HepG2 (cell line): ENCODE measurements around the gene MAP3K2. TPM values are rescaled to one million over a fixed set of nuclear protein-coding genes. Genes with fewer than 3 reads are reported as not detected.

Experiments
- ATAC-seq: fragments of 200-7000 bp; cut with Tn5 transposase; 3 replicates; pipeline ENCODE4 v1.9.1; 2020; ENCODE audit warnings: mild to moderate bottlenecking, moderate library complexity
- BruUV-seq: library from RNA; stranded (reverse); fragments of 400-500 nt; replicated peaks from 2 replicates; lab custom pipeline; 2021; lab: Mats Ljungman, UMichigan
- CTCF ChIA-PET: fragments of 300-600 bp; formaldehyde crosslinking; extraction: SDS; loops from one replicate; lab custom pipeline; 2021; ENCODE audit warnings: low total read pairs, inconsistent platforms, low intra/inter-chr PET ratio; lab: Yijun Ruan, JAX
- POLR2A ChIA-PET: fragments of 350-600 bp; sonication (Branson Sonifier 250); formaldehyde crosslinking; loops from one replicate; lab custom pipeline; 2020; ENCODE audit warnings: antibody characterized with exemption, inconsistent platforms; lab: Yijun Ruan, JAX
- DNase-seq: peaks from one replicate; pipeline ENCODE4 v3.0.0-alpha.2; 2015; ENCODE audit warnings: low spot score
- FAIRE-seq: peaks from 3 replicates; lab custom pipeline; 2011; peaks lifted over from hg19 to GRCh38; lab: Jason Lieb, UNC
- H2AFZ ChIP-seq: one replicate; pipeline ENCODE4 v1.6.1; 2011; ENCODE audit warnings: low read length, inconsistent platforms
- H3K27ac ChIP-seq: fragments of 300-600 bp; 3 replicates; pipeline ENCODE4 v1.8.0; 2011; ENCODE audit warnings: mixed run types, mild to moderate bottlenecking, mixed read lengths, low read length, inconsistent platforms; ENCODE audit not compliant: insufficient read depth; ENCODE audit errors: extremely low read length
- H3K27me3 ChIP-seq, 2 experiments: fragments of 200-600 bp in 1 of 2; 2 replicates in 1 of 2; 3 replicates in 1 of 2; pipeline versions ENCODE4 v1.6.0 to v1.8.0; 2011; ENCODE audit warnings: low read length in 2 of 2, mild to moderate bottlenecking in 2 of 2, moderate library complexity in 2 of 2, inconsistent platforms in 1 of 2; ENCODE audit not compliant: insufficient read depth in 2 of 2, control insufficient read depth in 1 of 2
- H3K36me3 ChIP-seq, 2 experiments: fragments of 200-600 bp in 1 of 2; replicated peaks in 1 of 2; 2 replicates in 1 of 2; 3 replicates in 1 of 2; pipeline versions ENCODE4 v1.5.1 to v1.8.0; 2011; ENCODE audit warnings: low read length in 2 of 2, inconsistent platforms in 1 of 2; ENCODE audit not compliant: insufficient read depth in 2 of 2, control insufficient read depth in 1 of 2
- H3K4me1 ChIP-seq: 2 replicates; pipeline ENCODE4 v1.5.1; 2012; ENCODE audit warnings: low read length, inconsistent platforms; ENCODE audit not compliant: insufficient read depth
- H3K4me2 ChIP-seq: 2 replicates; pipeline ENCODE4 v1.6.0; 2011; ENCODE audit warnings: low read depth, low read length, inconsistent platforms
- H3K4me3 ChIP-seq, 3 experiments: fragments of 200-600 bp in 1 of 3; sonication (generic), shearing (Covaris generic) in 1 of 3; replicated peaks in 1 of 3; 2 replicates each; pipeline ENCODE4 v1.5.1; 2011 to 2016; ENCODE audit warnings: low read length in 3 of 3, inconsistent platforms in 2 of 3, low read depth in 2 of 3, mild to moderate bottlenecking in 2 of 3, control low read depth in 1 of 3, mixed read lengths in 1 of 3; ENCODE audit not compliant: insufficient read depth in 1 of 3
- H3K79me2 ChIP-seq: one replicate; pipeline ENCODE4 v1.6.1; 2011; ENCODE audit warnings: low read length, inconsistent platforms; ENCODE audit not compliant: insufficient read depth
- H3K9ac ChIP-seq: 2 replicates; pipeline ENCODE4 v1.6.0; 2011; ENCODE audit warnings: mild to moderate bottlenecking, low read depth, low read length, inconsistent platforms; ENCODE audit not compliant: insufficient read depth
- H3K9me3 ChIP-seq: 2 replicates; pipeline ENCODE4 v1.5.1; 2012; ENCODE audit warnings: mild to moderate bottlenecking, low read length
- H4K20me1 ChIP-seq: 2 replicates; pipeline ENCODE4 v1.6.0; 2011; ENCODE audit warnings: inconsistent platforms, mild to moderate bottlenecking, low read length, moderate library complexity; ENCODE audit not compliant: insufficient read depth
- FOXK1 ChIP-seq: sonication (generic); formaldehyde crosslinking; IDR thresholded peaks from 2 replicates; pipeline ENCODE4 v1.4.0; 2020; ENCODE audit warnings: low read depth, missing genetic modification reagents, borderline replicate concordance
- GZF1 ChIP-seq: sonication (generic); formaldehyde crosslinking; IDR thresholded peaks from 2 replicates; pipeline ENCODE4 v1.5.1; 2020; ENCODE audit warnings: mild to moderate bottlenecking, missing genetic modification reagents
- HNF4G ChIP-seq, 2 experiments: sonication (generic) in 1 of 2; formaldehyde crosslinking in 1 of 2; IDR thresholded peaks; 2 replicates each; pipeline versions ENCODE4 v1.4.0 to v1.6.1; 2011 to 2020; ENCODE audit warnings: borderline replicate concordance in 2 of 2, low read depth in 2 of 2, mild to moderate bottlenecking in 2 of 2, low read length in 1 of 2, missing genetic modification reagents in 1 of 2, moderate library complexity in 1 of 2
- HNRNPL ChIP-seq: fragments of 200-400 bp; formaldehyde crosslinking; IDR thresholded peaks from 2 replicates; pipeline ENCODE4 v1.6.1; 2017; ENCODE audit warnings: mild to moderate bottlenecking, low read depth, low read length
- MXD3 ChIP-seq: IDR thresholded peaks from 2 replicates; pipeline ENCODE4 v1.6.1; 2016; ENCODE audit warnings: mild to moderate bottlenecking, missing biosample characterization, missing genetic modification reagents
- RXRB ChIP-seq: IDR thresholded peaks from 2 replicates; pipeline ENCODE4 v1.6.1; 2016; ENCODE audit warnings: borderline replicate concordance, missing genetic modification reagents, missing compliant biosample characterization
- TCF7L2 ChIP-seq: IDR thresholded peaks from 2 replicates; pipeline ENCODE4 v1.6.1; 2011; ENCODE audit warnings: mild to moderate bottlenecking, low read depth, low read length, moderate library complexity
- ZHX2 ChIP-seq, 2 experiments: sonication (generic) in 1 of 2; formaldehyde crosslinking in 1 of 2; IDR thresholded peaks; 2 replicates each; pipeline versions ENCODE4 v1.6.1 to v1.9.0; 2014 to 2022; ENCODE audit warnings: antibody characterized with exemption in 1 of 2, borderline replicate concordance in 1 of 2, inconsistent platforms in 1 of 2, low read depth in 1 of 2, missing genetic modification reagents in 1 of 2
- ZNF629 ChIP-seq: sonication (generic); formaldehyde crosslinking; conservative IDR thresholded peaks from 2 replicates; pipeline ENCODE4 v1.5.0; 2020; ENCODE audit warnings: missing genetic modification reagents
- ZNF839 ChIP-seq: sonication (generic); formaldehyde crosslinking; IDR thresholded peaks from 2 replicates; pipeline ENCODE4 v1.4.0; 2020; ENCODE audit warnings: missing genetic modification reagents, mild to moderate bottlenecking, borderline replicate concordance
- ZNF891 ChIP-seq: sonication (generic); formaldehyde crosslinking; IDR thresholded peaks from 2 replicates; pipeline ENCODE4 v1.5.0; 2020; ENCODE audit warnings: mild to moderate bottlenecking, missing genetic modification reagents
- WGBS: methylation state at CpG from one replicate; pipeline ENCODE4 v1.1.6; 2017; ENCODE audit warnings: low lambda C conversion rate; 5-methylcytosine and 5-hydroxymethylcytosine counted together
- in situ Hi-C: cut with HindIII; loops from 2 replicates; pipeline ENCODE4 v1.10.0; 2017; ENCODE audit warnings: low pct_unique_long_range_greater_than_20kb; ENCODE audit not compliant: extremely low pct_ligation_motif_present
- intact Hi-C: fragments of 100-400 bp; cut with micrococcal nuclease; formaldehyde crosslinking; loops from one replicate; pipeline ENCODE4 v1.10.0; 2022; ENCODE audit not compliant: unreplicated experiment
- polyA plus RNA-seq, 8 experiments: library from polyadenylated mRNA; depleted of rRNA in 3 of 8; stranded (reverse) in 7 of 8; unstranded in 1 of 8; fragments of >200 nt; fragmentation: Illumina TruSeq in 4 of 8; extraction: Trizol in 4 of 8; gene quantifications; 2 replicates each; pipeline versions ENCODE4 v1.2.1 to v1.2.3, GENCODE V29; 2011 to 2016; ENCODE audit warnings: low read depth in 4 of 8, missing spikeins in 1 of 8, mixed read lengths in 1 of 8; ENCODE audit not compliant: insufficient read depth in 1 of 8
- total RNA-seq, 5 experiments: library from RNA; depleted of rRNA; stranded (reverse); fragments of >200 nt; fragmentation: Illumina TruSeq; extraction: Trizol; gene quantifications; 2 replicates each; pipeline ENCODE4 v1.2.3, GENCODE V29; 2016; ENCODE audit warnings: low read depth in 1 of 5
- TF ChIP-seq, protein P1 (sequence below): sonication (generic); formaldehyde crosslinking; IDR thresholded peaks from 2 replicates; pipeline ENCODE4 v1.4.0; 2020; ENCODE audit warnings: missing genetic modification reagents
- TF ChIP-seq, protein P2 (sequence below): sonication (generic); formaldehyde crosslinking; IDR thresholded peaks from 2 replicates; pipeline ENCODE4 v1.5.0; 2020; ENCODE audit warnings: missing genetic modification reagents, mild to moderate bottlenecking, borderline replicate concordance

Gene MAP3K2
- total and polyA plus RNA-seq, 2 of the 13 experiments (the other 11 are each of a cell fraction or from before 2014, with no cell fraction given): 12.2 to 37.2 TPM

GRCh38 chr2:127415593-127416505, 28.1 kb upstream of the MAP3K2 start:
- Histone ChIP-seq H3K27ac (peak overlapping the region; percentile 96), H3K79me2 (peaks cover 35% of the 10 kb centered on the region), H4K20me1 (no peaks in the 10 kb centered on the region), H3K4me1 (peaks cover 100% of the 10 kb centered on the region), H3K9me3 (0 out of 2 replicates have a peak, but pooled peaks cover 5% of the 10 kb centered on the region), H2AFZ (no peak overlapping the region), H3K9ac (peak overlapping the region; percentile 60; the same call in 1 of the 2 replicates), H3K36me3 (peaks cover 1 to 8% of the 10 kb centered on the region in 2 experiments; a peak in 2 of 5 replicates), H3K4me3 (no peak overlapping the region), H3K27me3 (no peaks in the 10 kb centered on the region), H3K4me2 (no peak overlapping the region; the same call in 1 of the 2 replicates)
- ATAC-seq (no peak), DNase-seq (no peak), FAIRE-seq (no peak)
- in situ Hi-C loops: no loop called here
- ChIA-PET POLR2A (interaction anchor here (1.1 to 8.1 kb wide), 9 partner anchors 14 to 111 kb away, joined by 3 to 229 read pairs (median 11); partner anchors contain the start of gene IWS1), CTCF (no interaction called here)
- no TSS peak for BruUV-seq
- intact Hi-C loops: loop anchor here (5.0 kb wide), 1 partner anchor 59 kb away; no protein-coding TSS in a partner anchor
- 83% methylated on average over 37 of the region's 55 CpGs for WGBS
- no peak for TF ChIP-seq GZF1 (CRISPR knock-in tag)
- no peak for TF ChIP-seq FOXK1
- TF ChIP-seq ZNF839 (CRISPR knock-in tag): no peak
- TF ChIP-seq ZHX2 (IDR thresholded peaks at IDR 0.05; ENCODE audit: low read depth): peak; percentile 66; the same call in 1 of the 2 replicates
- TF ChIP-seq ZHX2 (CRISPR knock-in tag; IDR thresholded peaks at IDR 0.05; ENCODE audit: borderline replicate concordance): no peak
- TF ChIP-seq TCF7L2: no peak
- peak; percentile 23; the same call in 1 of the 2 replicates for TF ChIP-seq HNF4G (IDR thresholded peaks at IDR 0.05; ENCODE audit: borderline replicate concordance, low read depth, low read length)
- no peak for TF ChIP-seq HNF4G (CRISPR knock-in tag; IDR thresholded peaks at IDR 0.05; ENCODE audit: borderline replicate concordance, low read depth)
- no peak for TF ChIP-seq RXRB
- TF ChIP-seq MXD3 (CRISPR knock-in tag): no peak
- TF ChIP-seq, protein P1, sequence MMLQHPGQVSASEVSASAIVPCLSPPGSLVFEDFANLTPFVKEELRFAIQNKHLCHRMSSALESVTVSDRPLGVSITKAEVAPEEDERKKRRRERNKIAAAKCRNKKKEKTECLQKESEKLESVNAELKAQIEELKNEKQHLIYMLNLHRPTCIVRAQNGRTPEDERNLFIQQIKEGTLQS: 0 out of 2 replicates have a peak, but pooled peaks have one; percentile 25
- TF ChIP-seq ZNF629: peak; percentile 52
- TF ChIP-seq, protein P2, sequence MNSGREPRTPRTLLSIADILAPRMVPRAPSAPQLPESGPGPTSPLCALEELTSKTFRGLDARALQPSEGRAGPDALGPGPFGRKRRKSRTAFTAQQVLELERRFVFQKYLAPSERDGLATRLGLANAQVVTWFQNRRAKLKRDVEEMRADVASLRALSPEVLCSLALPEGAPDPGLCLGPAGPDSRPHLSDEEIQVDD (CRISPR knock-in tag): peak; percentile 76; the same call in 1 of the 2 replicates
- peak; percentile 85 for TF ChIP-seq HNRNPL
- no peak; the same call in 1 of the 2 replicates for TF ChIP-seq ZNF891 (CRISPR knock-in tag)
